GM18517 (cell line): Measurements from ENCODE around the gene KCNQ2.

Source experiments
- ATAC-seq: cut with Tn5 transposase; IDR thresholded peaks from one replicate; pipeline ENCODE4 v1.9.1; 2021; ENCODE audit warnings: mild to moderate bottlenecking, moderate library complexity; ENCODE audit not compliant: unreplicated experiment

KCNQ2 gene

GRCh38 chr20:63501818-63502670 lies 29.6 kb upstream of the KCNQ2 start:
- no peak for ATAC-seq

DNA sequence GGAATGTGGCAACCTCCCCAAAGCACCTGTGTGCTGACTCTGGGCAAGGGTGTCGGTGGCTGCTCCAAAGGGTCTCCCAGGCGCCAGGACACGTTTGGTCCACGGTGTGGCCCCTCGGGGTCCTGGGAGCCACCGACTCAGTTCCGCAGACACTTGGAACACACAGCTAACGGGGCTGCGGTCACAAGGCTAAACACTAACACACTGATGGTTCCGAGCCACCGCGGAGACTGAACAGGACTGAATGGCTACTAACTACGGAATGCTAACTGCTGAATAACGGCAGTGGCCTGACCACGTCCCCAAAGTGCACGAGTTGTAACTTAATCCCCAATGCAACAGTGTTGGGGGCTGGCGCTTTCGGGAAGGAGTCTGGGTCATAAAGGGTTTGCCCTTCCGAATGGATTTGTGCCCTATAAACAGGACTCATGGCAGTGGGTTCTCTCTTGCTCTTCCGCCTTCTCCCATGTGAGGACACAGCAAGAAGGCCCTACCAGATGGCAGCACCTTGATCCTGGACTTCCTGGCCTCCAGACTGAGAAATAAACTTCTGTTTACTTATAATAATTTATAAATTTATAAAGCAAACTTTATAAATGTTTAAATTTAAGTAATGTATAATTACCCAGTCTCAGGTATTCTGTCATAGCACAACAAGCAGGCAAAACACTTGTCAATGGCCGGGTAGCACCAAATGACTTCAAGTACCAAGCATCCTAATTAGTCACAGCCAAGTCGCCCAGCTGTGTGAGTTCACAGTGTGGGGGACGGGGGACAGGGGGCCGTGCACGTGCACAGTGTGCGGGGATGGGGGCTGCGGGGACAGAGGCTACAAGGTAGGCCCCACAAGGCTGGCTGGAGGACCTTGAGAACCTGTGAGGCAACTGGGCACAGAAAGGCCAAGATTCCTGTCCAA lies 28.7 kb upstream of the KCNQ2 start:
- ATAC-seq: no peak

- ATAC-seq: no peak
These were observed 27.9 kb upstream of the KCNQ2 start for GRCh38 chr20:63500151-63500901.

DNA sequence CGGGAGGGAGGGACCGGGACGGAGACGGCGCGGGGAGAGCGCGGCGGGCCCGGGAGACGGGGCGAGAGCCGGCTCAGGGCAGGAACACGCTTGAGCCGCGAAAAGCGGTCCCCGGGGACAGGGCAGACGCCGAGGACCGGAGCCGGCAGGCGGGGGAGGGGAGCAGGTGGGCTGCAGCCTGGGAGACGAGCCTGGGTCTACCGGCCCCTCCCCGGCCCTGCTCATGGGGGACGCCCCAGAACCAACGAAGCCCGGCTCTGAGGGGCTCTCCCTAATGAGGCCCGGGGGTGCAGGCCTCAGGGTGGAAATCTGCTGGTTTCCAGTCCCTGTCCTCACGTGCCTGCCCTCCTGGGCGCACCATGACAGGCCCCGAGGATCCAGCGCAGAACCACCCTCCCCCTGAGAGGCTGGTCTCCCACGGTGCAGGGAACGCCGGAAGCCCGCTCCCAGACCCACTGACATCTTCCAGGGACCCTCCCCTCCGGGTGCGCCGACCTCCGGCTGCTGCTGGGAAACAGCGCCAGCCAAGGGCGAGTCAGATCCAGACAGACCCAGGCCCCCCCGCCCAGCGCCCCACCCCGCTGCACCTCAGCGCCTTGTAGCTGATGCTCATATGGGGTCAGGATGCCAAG lies 27.0 kb upstream of the KCNQ2 start:
- no peak for ATAC-seq

DNA sequence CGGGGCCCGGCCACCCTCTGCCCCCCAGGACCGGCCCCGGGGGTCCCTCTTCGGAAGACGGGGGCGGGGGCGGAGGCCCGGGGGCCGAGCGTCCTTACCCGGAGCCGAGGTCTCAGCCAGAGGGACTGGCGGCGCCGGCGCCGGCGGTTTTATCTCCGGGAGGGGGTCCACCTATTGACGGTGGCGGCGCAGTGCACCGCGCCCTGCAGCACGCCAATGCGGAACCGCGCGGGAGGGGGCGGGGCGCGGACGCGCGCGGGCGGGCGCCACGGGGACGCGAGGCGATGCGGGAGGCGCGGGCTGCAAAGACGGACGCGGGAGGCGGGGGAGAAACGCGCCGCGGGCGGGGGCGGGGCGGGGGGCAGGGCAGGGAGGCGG lies 26.5 kb upstream of the KCNQ2 start, which contains the start of gene EEF1A2:
Gene EEF1A2, minus strand, starts transcription at position 124 of the 378 bp plus-strand sequence. CDS start 1,320 bp downstream, outside the sequence.
- no peak for ATAC-seq

- no peak for ATAC-seq
These were observed 25.8 kb upstream of the KCNQ2 start for GRCh38 chr20:63497946-63498935.

DNA sequence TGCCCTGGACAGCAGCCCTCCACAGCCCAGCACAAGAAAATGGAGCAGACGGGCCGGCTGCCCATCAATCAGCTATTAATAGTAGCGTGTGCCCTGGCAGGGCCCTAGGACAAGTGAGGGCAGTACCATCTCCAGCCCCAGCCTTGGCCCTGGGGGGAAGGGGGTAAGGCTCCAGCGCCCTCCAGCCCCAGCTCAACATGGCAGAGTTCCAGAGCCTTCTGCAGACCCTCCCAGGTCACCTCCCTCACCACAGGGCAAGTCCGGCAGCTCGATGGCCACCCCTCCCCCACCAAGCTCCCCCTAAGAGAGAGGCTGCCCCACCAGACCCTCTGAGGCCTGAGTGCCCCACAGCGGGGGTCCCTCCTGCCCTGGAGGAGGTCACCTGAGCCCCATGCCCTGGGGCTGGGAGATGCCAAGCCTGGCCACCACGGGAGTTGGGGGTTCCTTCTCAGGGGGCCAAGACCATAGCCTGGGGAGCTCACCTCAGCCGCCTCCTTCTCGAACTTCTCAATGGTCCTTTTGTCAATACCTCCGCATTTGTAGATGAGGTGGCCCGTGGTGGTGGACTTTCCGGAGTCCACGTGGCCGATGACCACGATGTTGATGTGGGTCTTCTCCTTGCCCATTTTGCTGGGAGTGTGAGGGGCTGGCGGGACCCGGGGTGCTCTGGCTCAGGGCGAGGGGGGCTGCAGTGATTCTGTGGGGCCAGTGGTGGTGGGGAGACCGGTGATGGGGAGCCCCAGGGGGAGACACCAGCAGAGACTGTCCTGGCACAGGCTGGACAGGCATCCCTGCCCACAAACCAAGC lies 24.9 kb upstream of the KCNQ2 start:
- no peak for ATAC-seq

GRCh38 chr20:63496596-63497120 lies 24.2 kb upstream of the KCNQ2 start:
- ATAC-seq: no peak

- no peak for ATAC-seq
These were observed 23.5 kb upstream of the KCNQ2 start for GRCh38 chr20:63495741-63496595.

DNA sequence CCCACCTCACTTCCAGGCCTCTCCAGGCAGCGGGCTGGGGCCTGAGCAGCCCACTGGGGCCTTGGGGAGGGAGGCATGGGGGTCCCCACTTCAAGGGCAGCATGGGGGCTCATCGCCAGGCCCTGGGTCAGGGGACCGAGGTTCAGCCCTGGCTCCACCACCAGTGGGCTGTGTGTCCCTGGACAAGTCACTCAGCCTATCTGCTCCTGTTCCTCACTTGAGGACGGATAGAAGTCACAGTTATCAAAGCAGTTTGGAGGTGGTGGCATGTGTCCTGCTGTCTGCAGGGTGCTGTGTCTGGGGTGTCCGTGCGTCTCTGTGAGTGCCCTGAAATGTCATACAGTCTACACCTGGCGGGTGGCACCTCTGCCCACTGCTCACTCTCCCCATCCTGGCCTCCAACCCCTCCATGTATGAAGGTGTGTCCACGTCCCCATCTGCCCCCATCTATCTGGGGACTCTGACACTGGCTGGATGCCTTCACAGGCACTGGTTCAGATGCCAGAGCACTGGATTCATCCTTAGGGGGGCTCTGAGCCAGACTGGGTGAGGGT lies 22.8 kb upstream of the KCNQ2 start:
- ATAC-seq: no peak

DNA sequence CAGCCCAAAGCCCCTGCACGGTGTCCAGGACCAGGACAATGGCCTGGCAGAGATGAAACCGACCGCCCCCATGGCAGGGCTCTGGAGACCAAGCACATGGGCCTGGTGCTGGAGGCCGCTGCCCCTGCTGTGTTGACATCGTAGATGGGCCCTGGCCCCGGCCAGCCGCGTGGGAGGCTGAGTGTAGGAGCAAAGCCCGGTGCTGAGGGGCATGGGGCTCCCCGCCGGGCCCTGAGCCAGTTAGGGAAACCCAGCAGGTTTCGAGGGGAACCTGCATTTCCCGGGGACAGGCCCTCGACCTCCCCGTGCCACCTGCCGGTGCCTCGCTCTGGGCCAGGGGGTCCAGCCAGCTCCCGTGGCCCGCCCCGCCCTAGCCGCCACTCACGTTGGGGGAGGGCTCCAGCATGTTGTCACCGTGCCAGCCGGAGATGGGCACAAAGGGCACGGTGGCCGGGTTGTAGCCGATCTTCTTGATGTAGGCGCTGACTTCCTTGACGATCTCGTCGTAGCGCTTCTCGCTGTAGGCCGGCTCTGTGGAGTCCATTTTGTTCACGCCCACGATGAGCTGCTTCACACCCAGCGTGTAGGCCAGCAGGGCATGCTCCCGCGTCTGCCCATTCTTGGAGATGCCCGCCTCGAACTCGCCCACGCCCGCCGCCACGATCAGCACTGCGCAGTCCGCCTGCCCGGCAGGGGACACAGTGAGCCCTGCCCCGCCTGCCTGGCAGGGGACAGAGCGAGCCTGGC lies 22.1 kb upstream of the KCNQ2 start:
- no peak for ATAC-seq

DNA sequence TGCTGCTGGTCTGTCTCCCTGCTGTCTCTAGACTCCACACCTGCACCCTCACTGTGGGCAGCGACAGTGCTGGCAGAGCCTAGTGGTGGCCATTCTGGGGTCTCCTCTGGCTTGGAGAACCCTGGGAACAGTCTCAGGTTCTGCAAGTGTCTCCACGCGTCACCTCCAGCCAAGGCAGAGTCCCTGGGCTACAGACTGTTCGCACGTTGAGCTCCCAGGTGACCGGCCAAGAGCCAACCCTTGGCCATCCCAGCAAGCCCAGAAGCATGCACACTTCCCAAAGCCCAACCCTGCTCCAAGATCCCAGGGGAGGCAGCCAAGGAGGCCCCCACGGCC lies 21.6 kb upstream of the KCNQ2 start:
- no peak for ATAC-seq

DNA sequence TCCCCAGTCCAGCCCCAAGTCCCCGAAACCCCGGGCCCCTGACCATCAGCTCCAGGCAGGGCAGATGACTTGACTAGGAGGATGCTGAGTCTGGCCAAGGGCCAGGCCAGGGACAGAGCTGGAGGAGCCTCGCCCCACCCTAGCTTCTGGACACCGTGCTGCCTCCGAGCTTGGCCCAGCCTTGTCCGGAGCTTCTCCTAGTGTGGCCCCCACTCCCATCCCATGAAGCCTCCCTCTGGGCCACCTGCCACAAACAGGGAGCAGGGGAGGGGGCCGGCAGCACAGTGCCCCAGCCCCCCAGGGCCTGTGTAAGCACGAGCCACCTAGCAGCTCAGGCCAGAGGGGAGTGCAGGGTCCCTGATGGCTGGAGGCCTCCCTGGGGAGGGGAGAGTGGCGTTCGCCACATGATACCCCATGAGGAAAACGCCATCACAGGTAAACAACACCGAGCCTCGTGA lies 21.1 kb upstream of the KCNQ2 start:
- no peak for ATAC-seq

DNA sequence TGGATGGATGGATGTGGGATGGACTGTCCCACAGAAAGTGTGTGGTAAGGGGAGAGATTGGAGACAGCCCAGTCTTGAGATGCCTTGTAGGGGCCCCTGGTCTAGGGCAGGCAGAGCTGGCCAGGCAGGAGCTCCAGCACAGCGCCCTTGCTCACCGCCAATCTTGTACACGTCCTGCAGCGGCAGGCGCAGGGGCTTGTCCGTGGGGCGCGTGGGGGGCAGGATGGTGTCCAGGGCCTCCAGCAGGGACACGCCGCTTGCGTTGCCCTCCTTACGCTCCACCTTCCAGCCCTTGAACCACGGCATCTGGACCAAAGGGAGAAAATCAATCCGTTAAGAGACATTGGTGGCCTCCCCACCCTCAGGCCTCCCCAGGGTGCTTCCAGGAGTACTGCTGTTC lies 20.5 kb upstream of the KCNQ2 start:
- ATAC-seq: no peak

- no peak for ATAC-seq
These were observed 20.1 kb upstream of the KCNQ2 start for GRCh38 chr20:63492518-63492917.

- no peak for ATAC-seq
These were observed 19.3 kb upstream of the KCNQ2 start for GRCh38 chr20:63491635-63492230.
